GM18520 (cell line): Measurements from ENCODE around the gene PCNX2.

Experiments
- ATAC-seq: cut with Tn5 transposase; IDR thresholded peaks from one replicate; pipeline ENCODE4 v1.9.1; 2021; ENCODE audit not compliant: unreplicated experiment

The PCNX2 gene

GRCh38 chr1:233079574-233079973 is 216.0 kb downstream of the PCNX2 start:
- no peak for ATAC-seq

GRCh38 chr1:233078396-233078795 is 217.1 kb downstream of the PCNX2 start:
- ATAC-seq, result no peak

GRCh38 chr1:233075915-233076295 is 219.6 kb downstream of the PCNX2 start:
- no peak for ATAC-seq

- no peak for ATAC-seq
Measured at GRCh38 chr1:233066087-233066486, 229.4 kb downstream of the PCNX2 start.

- no peak for ATAC-seq
Measured at GRCh38 chr1:233065685-233066084, 229.8 kb downstream of the PCNX2 start.

- ATAC-seq, result no peak
Measured at GRCh38 chr1:233064988-233065387, 230.5 kb downstream of the PCNX2 start.

- no peak for ATAC-seq
Measured at GRCh38 chr1:233063462-233063861, 232.1 kb downstream of the PCNX2 start.

- no peak for ATAC-seq
Measured at GRCh38 chr1:233061265-233061664, 234.3 kb downstream of the PCNX2 start.

- no peak for ATAC-seq
Measured at GRCh38 chr1:233060461-233060994, 235.0 kb downstream of the PCNX2 start.

GRCh38 chr1:233057836-233058235 is 237.7 kb downstream of the PCNX2 start:
- no peak for ATAC-seq

- ATAC-seq, result no peak
Measured at GRCh38 chr1:233055879-233056641, 239.5 kb downstream of the PCNX2 start.

- no peak for ATAC-seq
Measured at GRCh38 chr1:233045588-233045987, 249.9 kb downstream of the PCNX2 start.

- ATAC-seq, result no peak
Measured at GRCh38 chr1:233042834-233043233, 252.7 kb downstream of the PCNX2 start.

GRCh38 chr1:233040494-233040893 is 255.0 kb downstream of the PCNX2 start:
- no peak for ATAC-seq

- ATAC-seq, result no peak
Measured at GRCh38 chr1:233038581-233038980, 256.9 kb downstream of the PCNX2 start.

GRCh38 chr1:233037843-233038242 is 257.7 kb downstream of the PCNX2 start:
- no peak for ATAC-seq

GRCh38 chr1:233034836-233035235 is 260.7 kb downstream of the PCNX2 start:
- no peak for ATAC-seq

GRCh38 chr1:233033361-233033760 is 262.2 kb downstream of the PCNX2 start:
- no peak for ATAC-seq

- ATAC-seq, result no peak
Measured at GRCh38 chr1:233032916-233033315, 262.6 kb downstream of the PCNX2 start.

GRCh38 chr1:233031521-233031920 is 264.0 kb downstream of the PCNX2 start:
- no peak for ATAC-seq

- ATAC-seq, result no peak
Measured at GRCh38 chr1:233027046-233027445, 268.5 kb downstream of the PCNX2 start.

GRCh38 chr1:233025567-233025966 is 270.0 kb downstream of the PCNX2 start:
- no peak for ATAC-seq

GRCh38 chr1:233025157-233025556 is 270.4 kb downstream of the PCNX2 start:
- no peak for ATAC-seq
